Muscle of back (tissue), 11 donors: Measurements from ENCODE around the gene SNX11. TPM values are rescaled to one million over a fixed set of nuclear protein-coding genes. Genes with fewer than 3 reads are reported as not detected.

Source experiments
- DNase-seq, 3 donors: peaks; one replicate each; pipeline versions ENCODE4 v3.0.0 to v3.0.0-alpha.2; 2013
- polyA plus RNA-seq, 10 donors: library from polyadenylated mRNA; unstranded; fragments of 120-200 nt; gene quantifications; one replicate each; pipeline ENCODE4 v1.2.1, GENCODE V29; 2013; ENCODE audit not compliant: insufficient read length in 10 of 10

SNX11 gene
- polyA plus RNA-seq, 10 donors = 9.0 to 11.7 (median 11.0) TPM

DNA sequence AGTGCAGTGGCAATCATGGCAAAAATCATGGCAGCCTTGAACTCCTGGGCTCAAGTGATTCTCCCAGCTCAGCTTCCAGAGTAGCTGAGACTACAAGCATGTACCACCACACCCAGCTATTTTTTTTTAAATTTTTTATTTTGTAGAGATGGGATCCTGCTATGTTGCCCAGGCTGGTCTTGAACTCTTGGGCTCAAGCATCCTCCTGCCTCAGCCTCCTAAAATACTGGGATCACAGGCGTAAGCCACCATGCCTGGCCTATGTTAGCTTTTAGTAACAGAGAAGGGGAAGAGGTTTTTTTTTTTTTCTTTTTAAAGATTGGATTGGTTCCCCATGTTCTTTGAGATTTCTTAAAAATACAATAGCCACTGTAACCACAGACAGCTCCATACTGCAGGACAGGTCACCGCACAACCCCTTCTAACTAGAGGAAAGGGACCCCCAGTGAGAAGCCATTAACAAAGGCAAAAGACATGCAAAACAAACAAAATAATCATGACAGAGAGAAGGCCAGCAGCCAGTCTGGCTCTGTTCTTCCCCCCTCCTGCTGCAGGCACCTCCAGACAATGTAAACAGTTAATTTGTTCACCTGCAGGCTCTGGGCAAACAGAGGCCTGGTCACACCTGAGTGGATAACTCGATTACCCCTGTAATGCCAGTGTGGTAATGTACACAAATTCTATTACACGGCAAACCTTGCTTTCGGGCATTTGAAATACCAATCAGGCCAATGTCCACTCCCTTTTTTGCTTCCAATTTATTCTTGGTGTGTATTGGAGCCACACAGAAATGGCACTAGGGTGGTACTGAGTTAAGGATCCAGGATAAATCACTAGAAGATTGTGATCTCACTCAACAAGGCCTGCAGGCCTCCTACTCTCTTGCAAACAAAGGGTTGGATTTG, 52.9 kb downstream of the SNX11 start:
- DNase-seq = no peak

DNA sequence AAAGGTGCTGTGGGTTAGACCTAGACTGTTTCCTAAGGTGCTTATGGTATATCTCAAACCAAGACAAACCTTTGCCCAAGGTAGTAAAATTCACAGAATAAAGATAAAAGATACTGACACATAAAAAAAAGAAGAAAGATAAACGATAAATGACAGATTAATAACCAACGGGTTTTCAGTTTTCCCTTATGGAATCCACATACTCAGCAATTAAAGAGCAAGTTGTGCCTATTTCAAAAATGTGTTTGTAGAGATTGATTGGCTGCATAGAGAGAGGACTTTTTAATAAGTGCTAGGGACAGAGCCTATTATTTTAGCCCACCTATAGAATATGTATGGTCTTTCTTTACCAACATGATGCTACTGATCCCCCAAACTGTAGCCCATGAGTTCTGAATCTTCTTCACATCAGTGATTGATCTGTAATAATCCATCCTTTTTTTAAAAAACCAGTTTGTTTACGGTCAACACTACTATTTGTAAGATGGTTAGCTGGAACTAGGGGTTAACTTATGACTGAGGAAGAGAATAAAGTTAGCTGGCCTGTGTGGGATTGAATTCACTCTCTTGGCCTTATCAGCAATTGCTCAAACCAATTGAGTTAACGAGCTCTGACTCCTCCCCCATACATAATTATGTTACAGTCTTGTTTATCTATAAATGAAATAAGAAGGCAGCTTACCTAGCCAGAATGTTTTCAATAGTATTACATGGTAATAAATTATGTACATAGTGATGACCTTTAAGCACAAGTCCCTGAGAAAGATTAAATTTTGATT, 53.8 kb downstream of the SNX11 start:
- DNase-seq = no peak

DNA sequence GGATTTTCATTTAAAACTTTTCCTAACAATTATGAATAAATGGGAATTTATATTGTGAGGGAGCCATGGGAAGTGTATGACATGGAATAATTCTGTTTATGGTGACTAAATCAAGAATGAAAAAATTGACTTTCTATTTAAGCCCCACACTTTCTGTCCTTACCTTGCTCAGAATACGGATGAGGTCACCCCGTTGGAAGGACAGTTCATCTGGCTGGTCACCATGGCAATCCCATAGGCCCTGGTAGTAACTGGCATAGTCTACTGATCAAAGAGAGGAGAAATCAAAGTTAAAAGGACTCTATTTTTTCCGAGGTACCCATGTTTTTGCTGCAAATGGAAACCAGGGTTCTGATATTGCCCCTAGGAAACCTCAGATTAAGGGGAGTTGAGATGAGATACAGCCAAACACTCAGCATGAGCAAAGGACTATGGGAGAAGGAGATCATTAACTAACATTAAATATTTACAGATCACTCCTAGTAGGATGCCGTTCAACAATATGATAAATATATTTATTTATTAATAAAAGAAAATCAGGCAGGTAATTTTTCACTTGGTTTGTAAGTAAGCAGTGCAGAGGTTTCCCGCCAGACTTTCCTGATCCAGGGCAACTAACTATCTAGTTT, 54.9 kb downstream of the SNX11 start:
- DNase-seq = no peak

- DNase-seq = no peak
Measured at GRCh38 chr17:48162946-48163506, 55.5 kb downstream of the SNX11 start.

GRCh38 chr17:48163809-48164208, 56.2 kb downstream of the SNX11 start:
- DNase-seq = no peak

DNA sequence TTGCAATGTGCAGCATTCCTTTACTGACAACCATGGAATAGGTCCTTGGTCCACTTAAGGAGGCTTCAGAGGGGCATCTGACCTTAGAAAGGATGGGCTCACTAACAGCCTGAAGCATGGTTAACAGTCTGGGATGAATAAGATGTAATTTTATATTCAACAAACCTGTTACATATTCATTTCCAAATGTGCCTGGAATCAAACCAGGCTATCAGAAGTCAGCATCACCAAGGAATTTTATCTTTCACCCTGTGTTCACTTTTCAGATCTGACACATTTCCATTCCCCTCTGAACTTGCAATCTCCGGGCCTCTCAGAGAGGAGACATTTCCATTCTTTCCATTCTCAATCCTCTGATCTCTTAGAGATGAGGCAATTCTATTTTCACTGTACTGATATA, 62.4 kb downstream of the SNX11 start:
- no peak for DNase-seq

Other genes starting within 250 kb of the SNX11 start
- gene SP2, start 211.5 kb upstream of the SNX11 start, polyA plus RNA-seq = 10 to 100 TPM; 12.3 to 18.3 (median 14.7) TPM
- gene PNPO, start 166.2 kb upstream of the SNX11 start, polyA plus RNA-seq = 10 to 100 TPM in 3 of 10 donors, 1 to 10 TPM in 7; 7.6 to 13.7 (median 9.3) TPM
- under 1 TPM in 5 of 10 donors, not detected in 5; 0.14 to 0.42 (median 0.26) TPM for gene PRR15L, start 149.9 kb upstream of the SNX11 start, polyA plus RNA-seq
- 100 to 1,000 TPM in 1 of 10 donors, 10 to 100 TPM in 9; 55.6 to 131 (median 75.1) TPM for gene CDK5RAP3, start 136.7 kb upstream of the SNX11 start, polyA plus RNA-seq
- 10 to 100 TPM; 39.5 to 66.4 (median 45.7) TPM for gene COPZ2, start 70.0 kb upstream of the SNX11 start, polyA plus RNA-seq
- 100 to 1,000 TPM; 192 to 305 (median 259) TPM for gene NFE2L1, start 59.4 kb upstream of the SNX11 start, polyA plus RNA-seq
- gene CBX1, start 6.3 kb upstream of the SNX11 start, polyA plus RNA-seq = 100 to 1,000 TPM in 1 of 10 donors, 10 to 100 TPM in 9; 75.5 to 124 (median 86.6) TPM